HG03159 (cell line): ENCODE measurements around the gene LARGE1.

Experiments
- ATAC-seq: cut with Tn5 transposase; IDR thresholded peaks from one replicate; pipeline ENCODE4 v1.9.1; 2021; ENCODE audit warnings: mild to moderate bottlenecking, moderate library complexity; ENCODE audit not compliant: unreplicated experiment

Gene LARGE1

GRCh38 chr22:33920197-33920540 is at the start of gene LARGE1:
Gene LARGE1 (minus strand): TSS chr22:33920476.
- ATAC-seq, result peak; percentile 6

GRCh38 chr22:33969045-33969444 is 48.8 kb upstream of the LARGE1 start:
- ATAC-seq, result no peak

GRCh38 chr22:33964121-33964520 is 43.8 kb upstream of the LARGE1 start:
- no peak for ATAC-seq

GRCh38 chr22:33962409-33962808 is 42.1 kb upstream of the LARGE1 start:
- ATAC-seq, result no peak

GRCh38 chr22:33958741-33959140 is 38.5 kb upstream of the LARGE1 start:
- no peak for ATAC-seq

GRCh38 chr22:33957086-33957485 is 36.8 kb upstream of the LARGE1 start:
- ATAC-seq, result no peak

GRCh38 chr22:33952776-33953175 is 32.5 kb upstream of the LARGE1 start:
- no peak for ATAC-seq

- ATAC-seq, result no peak
Observed at GRCh38 chr22:33940741-33941140, 20.5 kb upstream of the LARGE1 start.

GRCh38 chr22:33932997-33933396 is 12.7 kb upstream of the LARGE1 start:
- ATAC-seq, result no peak

- no peak for ATAC-seq
Observed at GRCh38 chr22:33931406-33931805, 11.1 kb upstream of the LARGE1 start.

- no peak for ATAC-seq
Observed at GRCh38 chr22:33927752-33928151, 7.5 kb upstream of the LARGE1 start.

- ATAC-seq, result no peak
Observed at GRCh38 chr22:33925194-33925593, 4.9 kb upstream of the LARGE1 start.

GRCh38 chr22:33923660-33924246 is 3.5 kb upstream of the LARGE1 start:
- no peak for ATAC-seq

GRCh38 chr22:33923033-33923432 is 2.8 kb upstream of the LARGE1 start:
- no peak for ATAC-seq

- no peak for ATAC-seq
Observed at GRCh38 chr22:33922349-33922681, 2.0 kb upstream of the LARGE1 start.

GRCh38 chr22:33921525-33922348 is 1.5 kb upstream of the LARGE1 start:
- no peak for ATAC-seq

GRCh38 chr22:33920927-33921524 is 750 bp upstream of the LARGE1 start:
- peak; percentile 69 for ATAC-seq

GRCh38 chr22:33919391-33920196 is 682 bp downstream of the LARGE1 start:
- ATAC-seq, result peak; percentile 3

- ATAC-seq, result no peak
Observed at GRCh38 chr22:33918676-33919365, 1.5 kb downstream of the LARGE1 start.

GRCh38 chr22:33917744-33918406 is 2.4 kb downstream of the LARGE1 start:
- ATAC-seq, result no peak
